B cell (primary cell): ENCODE measurements around the gene KCNE5.

Source experiments
- CTCF ChIP-seq: fragments of 200-600 bp; IDR thresholded peaks from one replicate; pipeline ENCODE4 v1.8.0; 2022; ENCODE audit warnings: antibody characterized with exemption, mild to moderate bottlenecking
- EZH2 ChIP-seq: IDR thresholded peaks from 2 replicates; pipeline ENCODE4 v1.6.1; 2012; ENCODE audit warnings: borderline replicate concordance, low read depth, mild to moderate bottlenecking, moderate library complexity, low read length; ENCODE audit not compliant: insufficient read depth, poor library complexity, severe bottlenecking

- TF ChIP-seq CTCF (no peak), EZH2 (no peak)
Measured at GRCh38 chrX:109658391-109658790, 33.4 kb upstream of the KCNE5 start.
